ENCODE results near the gene DMD.
"Not testable (repeated sequence)": the region's sequence is repeated elsewhere in the genome, so short reads cannot be mapped to it uniquely, and the experiment has no call there.

The DMD gene

GRCh38 chrX:32842053-32842452, 369.3 kb downstream of the DMD start:
- no peak for DNase-seq

- DNase-seq, result no peak
Observed at GRCh38 chrX:32839781-32840180, 371.6 kb downstream of the DMD start.

- DNase-seq, result no peak
Observed at GRCh38 chrX:32825009-32825408, 386.3 kb downstream of the DMD start.

- DNase-seq, result no peak
Observed at GRCh38 chrX:32804034-32804433, 407.3 kb downstream of the DMD start.

GRCh38 chrX:32798990-32799389, 412.4 kb downstream of the DMD start:
- DNase-seq, result no peak

- DNase-seq, result no peak
Observed at GRCh38 chrX:32788936-32789335, 422.4 kb downstream of the DMD start.

GRCh38 chrX:32780109-32780508, 431.2 kb downstream of the DMD start:
- DNase-seq, result no peak

- no peak for DNase-seq
Observed at GRCh38 chrX:32778965-32779364, 432.4 kb downstream of the DMD start.

- DNase-seq, result no peak
Observed at GRCh38 chrX:32774966-32775365, 436.4 kb downstream of the DMD start.

GRCh38 chrX:32749070-32749469, 462.3 kb downstream of the DMD start:
- DNase-seq, result no peak

GRCh38 chrX:32745323-32745722, 466.0 kb downstream of the DMD start:
- DNase-seq, result no peak

- DNase-seq, result no peak
Observed at GRCh38 chrX:32744921-32745320, 466.4 kb downstream of the DMD start.

GRCh38 chrX:32741910-32742309, 469.4 kb downstream of the DMD start:
- no peak for DNase-seq

- no peak for DNase-seq
Observed at GRCh38 chrX:32708542-32708941, 502.8 kb downstream of the DMD start.

- not testable (repeated sequence) for DNase-seq
Observed at GRCh38 chrX:32705385-32705784, 506.0 kb downstream of the DMD start.

GRCh38 chrX:32687379-32687778, 524.0 kb downstream of the DMD start:
- DNase-seq, result no peak

- DNase-seq, result no peak
Observed at GRCh38 chrX:32678487-32678886, 532.9 kb downstream of the DMD start.

- DNase-seq, result peak; percentile 3
Observed at GRCh38 chrX:32673193-32673592, 538.2 kb downstream of the DMD start.

- DNase-seq, result no peak
Observed at GRCh38 chrX:32662516-32662915, 548.8 kb downstream of the DMD start.

GRCh38 chrX:32644476-32645245, 566.7 kb downstream of the DMD start:
- no peak for DNase-seq

GRCh38 chrX:32642283-32642682, 569.1 kb downstream of the DMD start:
- no peak for DNase-seq

- DNase-seq, result no peak
Observed at GRCh38 chrX:32618154-32618553, 593.2 kb downstream of the DMD start.

GRCh38 chrX:32614707-32615106, 596.6 kb downstream of the DMD start:
- DNase-seq, result no peak

- no peak for DNase-seq
Observed at GRCh38 chrX:32599156-32599555, 612.2 kb downstream of the DMD start.

- no peak for DNase-seq
Observed at GRCh38 chrX:32598707-32599106, 612.6 kb downstream of the DMD start.

Data from NCI-H526 treated with DMSO at 0.1 percent for 48 hours (cell line).